ENCODE results near the gene TUBGCP6. TPM values are rescaled to one million over a fixed set of nuclear protein-coding genes. Genes with fewer than 3 reads are reported as not detected.

TUBGCP6 gene
- total RNA-seq, 4 donors from 2014 or later: 19.1 to 52.2 (median 40.7) TPM

DNA sequence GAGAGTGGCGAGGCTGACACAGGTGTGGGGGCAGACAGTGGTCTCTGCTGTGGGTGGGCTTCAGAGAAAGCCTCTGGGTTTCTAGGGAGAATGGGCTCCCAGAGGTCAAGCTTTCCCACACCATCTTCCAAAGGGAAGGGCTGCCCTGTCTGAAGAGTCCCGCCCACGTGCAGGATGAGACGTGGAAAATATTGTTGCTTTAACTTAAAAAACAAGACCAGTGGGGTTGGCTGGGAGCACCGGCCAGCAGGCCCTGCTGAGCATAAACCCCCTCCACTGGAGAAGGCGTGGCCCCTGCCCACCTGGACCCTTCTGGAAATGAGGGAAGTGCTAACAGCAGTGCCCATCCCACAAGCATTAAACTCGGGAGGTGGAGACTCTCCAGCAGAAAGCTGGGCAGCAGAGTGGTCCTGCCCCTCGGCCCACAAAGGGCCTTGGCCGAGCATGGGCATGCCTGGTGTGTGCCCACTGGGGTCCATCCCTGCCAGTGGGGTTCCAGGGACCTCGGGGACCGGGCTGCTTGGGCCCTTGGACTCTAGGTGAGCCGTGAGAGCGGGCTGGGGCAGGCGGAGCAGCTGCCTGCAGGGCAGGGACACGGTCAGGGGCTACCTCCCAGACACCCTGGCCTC is 28.7 kb downstream of the TUBGCP6 start:
- intact Hi-C loops (cut with DNase I; ENCODE audit: low total_unique reads): no loop called here
- H3K9me3 ChIP-seq: no peaks in the 10 kb centered on the region
- H3K27me3 ChIP-seq: no peaks in the 10 kb centered on the region
- H3K36me3 ChIP-seq: no peaks in the 10 kb centered on the region
- H3K4me1 ChIP-seq: no peaks in the 10 kb centered on the region
- TF ChIP-seq POLR2A (IDR thresholded peaks at IDR 0.05) (no peak), CTCF (IDR thresholded peaks at IDR 0.05) (no peak)
- H3K27ac ChIP-seq: no peak overlapping the region
- H3K4me3 ChIP-seq: no peak overlapping the region
- peak in 1 of 2 donors; percentile 14 for DNase-seq

- intact Hi-C loops (cut with DNase I; ENCODE audit: low total_unique reads): no loop called here
- Histone ChIP-seq H3K4me1 (no peaks in the 10 kb centered on the region), H3K27me3 (no peaks in the 10 kb centered on the region), H3K4me3 (no peak overlapping the region), H3K9me3 (no peaks in the 10 kb centered on the region), H3K36me3 (no peaks in the 10 kb centered on the region), H3K27ac (no peak overlapping the region)
- peak in 1 of 2 donors; percentile 43 for DNase-seq
- TF ChIP-seq CTCF (IDR thresholded peaks at IDR 0.05) (no peak), POLR2A (IDR thresholded peaks at IDR 0.05) (no peak)
Measured at GRCh38 chr22:50215297-50216054, 29.3 kb downstream of the TUBGCP6 start.

DNA sequence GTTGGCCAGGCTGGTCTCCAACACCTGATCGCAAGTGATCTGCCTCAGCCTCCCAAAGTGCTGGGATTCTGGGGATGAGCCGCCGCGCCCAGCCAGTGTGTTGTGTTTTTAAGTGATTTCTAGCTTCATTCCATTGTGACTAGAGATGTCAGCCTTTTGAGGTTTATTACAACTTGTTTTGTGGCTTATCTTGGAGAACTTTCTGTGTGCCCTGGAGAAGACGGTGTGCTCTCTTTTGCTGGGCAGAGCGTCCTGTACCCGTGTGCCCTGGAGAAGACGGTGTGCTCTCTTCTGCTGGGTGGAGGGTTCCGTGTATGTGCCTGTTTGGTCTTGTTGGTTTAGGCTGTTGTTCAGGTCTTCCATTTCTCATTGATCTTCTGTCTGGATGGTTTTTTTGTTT is 31.6 kb downstream of the TUBGCP6 start:
- no peaks in the 10 kb centered on the region for H3K36me3 ChIP-seq

DNA sequence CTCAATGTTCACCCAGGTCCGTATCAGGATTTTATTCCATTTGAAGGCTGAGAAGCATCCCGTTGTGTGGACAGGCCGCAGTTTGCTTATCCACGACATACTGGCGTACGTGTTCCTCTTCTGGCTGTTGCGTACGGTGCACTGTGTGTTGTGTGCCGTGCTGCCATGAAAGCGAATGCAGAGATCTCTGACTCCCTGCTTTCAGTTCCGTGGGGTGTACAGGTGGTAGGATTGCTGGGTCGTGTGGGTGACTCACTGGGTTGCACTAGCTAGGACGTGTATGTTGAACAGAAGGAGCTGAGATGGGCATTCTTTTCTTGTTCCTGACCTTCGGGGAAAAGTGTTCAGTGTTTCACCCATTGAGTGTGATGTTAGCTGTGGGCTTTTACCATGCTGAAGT is 33.7 kb downstream of the TUBGCP6 start:
- Histone ChIP-seq H3K27me3 (no peaks in the 10 kb centered on the region), H3K36me3 (no peaks in the 10 kb centered on the region), H3K9me3 (no peaks in the 10 kb centered on the region), H3K4me1 (peaks cover 0 to 9% of the 10 kb centered on the region in 2 donors), H3K27ac (no peak overlapping the region), H3K4me3 (no peak overlapping the region)
- intact Hi-C loops (cut with DNase I; ENCODE audit: low total_unique reads): no loop called here
- DNase-seq: no peak
- TF ChIP-seq CTCF (IDR thresholded peaks at IDR 0.05) (no peak), POLR2A (IDR thresholded peaks at IDR 0.05) (no peak)

More for the DNA sequence above, 31.6 kb downstream of the TUBGCP6 start:
- no peaks in the 10 kb centered on the region for H3K27me3 ChIP-seq
- H3K27ac ChIP-seq: no peak overlapping the region
- intact Hi-C loops (cut with DNase I; ENCODE audit: low total_unique reads): no loop called here
- no peak for DNase-seq
- TF ChIP-seq POLR2A (IDR thresholded peaks at IDR 0.05) (no peak), CTCF (IDR thresholded peaks at IDR 0.05) (no peak)
- H3K4me1 ChIP-seq: peaks cover 0 to 9% of the 10 kb centered on the region in 2 donors
- H3K9me3 ChIP-seq: no peaks in the 10 kb centered on the region
- no peak overlapping the region for H3K4me3 ChIP-seq
